ENCODE measurements around the gene PPFIBP2. TPM values are rescaled to one million over a fixed set of nuclear protein-coding genes. Genes with fewer than 3 reads are reported as not detected.

Gene PPFIBP2
- total RNA-seq, 1 donor from 2014 or later = 5.8 TPM

DNA sequence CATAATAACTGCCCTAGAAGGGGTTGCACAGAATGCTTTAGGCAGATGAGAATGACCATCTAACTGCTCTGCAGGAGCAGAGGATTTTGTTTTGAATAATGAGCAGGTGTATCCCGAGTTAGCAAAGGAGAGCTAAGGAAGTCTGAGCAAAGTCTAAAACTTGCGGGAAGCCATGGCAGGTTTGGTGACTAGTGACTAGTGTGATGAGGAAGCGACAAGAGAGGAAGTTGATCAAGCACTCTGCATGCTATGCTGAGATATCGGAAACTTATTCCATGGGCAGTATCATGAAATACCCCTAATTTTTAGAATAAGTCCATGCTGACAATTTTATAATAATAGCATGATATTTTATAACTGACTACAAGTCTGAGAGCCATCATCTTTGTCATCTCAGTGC, 15.6 kb upstream of the PPFIBP2 start:
- intact Hi-C loops (cut with micrococcal nuclease) = no loop called here

DNA sequence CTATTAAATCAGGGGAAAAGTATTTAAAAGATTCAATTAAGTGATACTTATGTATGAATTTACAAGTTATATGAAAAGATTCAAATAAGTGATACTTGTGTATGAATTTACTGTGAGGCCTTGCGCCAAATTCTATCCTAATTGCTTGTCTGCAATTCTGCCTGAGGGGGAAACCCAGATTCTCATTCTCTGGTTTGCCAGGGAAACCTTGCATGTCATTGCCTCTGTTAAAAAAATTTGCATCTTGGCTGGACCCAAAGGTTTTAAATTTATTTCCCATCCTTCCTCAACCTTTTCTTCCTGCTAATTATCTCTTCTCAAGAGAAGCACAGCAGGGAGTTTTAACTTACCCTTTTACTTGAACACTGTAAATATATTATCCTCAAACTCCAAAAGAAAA, 14.7 kb upstream of the PPFIBP2 start:
- intact Hi-C loops (cut with micrococcal nuclease) = no loop called here

DNA sequence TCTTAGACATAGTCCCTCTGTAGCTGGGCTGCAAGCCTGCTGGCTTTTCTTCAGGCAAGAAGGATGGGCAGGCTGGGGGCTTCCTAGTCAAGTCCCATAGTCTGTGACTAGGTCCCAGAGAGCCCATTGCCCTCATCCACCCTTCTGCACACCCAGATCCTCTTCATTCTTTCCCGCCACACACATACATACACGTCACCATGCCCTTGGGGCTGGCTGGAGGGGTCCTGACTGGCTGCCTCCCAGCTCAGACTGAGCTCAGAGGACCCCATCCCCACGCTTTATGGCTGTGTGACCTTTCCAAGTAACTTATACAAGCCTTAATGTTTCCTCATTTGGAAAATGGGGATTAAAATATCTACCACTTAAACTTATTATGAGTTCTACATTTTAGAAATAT, 13.5 kb upstream of the PPFIBP2 start:
- intact Hi-C loops (cut with micrococcal nuclease) = no loop called here

DNA sequence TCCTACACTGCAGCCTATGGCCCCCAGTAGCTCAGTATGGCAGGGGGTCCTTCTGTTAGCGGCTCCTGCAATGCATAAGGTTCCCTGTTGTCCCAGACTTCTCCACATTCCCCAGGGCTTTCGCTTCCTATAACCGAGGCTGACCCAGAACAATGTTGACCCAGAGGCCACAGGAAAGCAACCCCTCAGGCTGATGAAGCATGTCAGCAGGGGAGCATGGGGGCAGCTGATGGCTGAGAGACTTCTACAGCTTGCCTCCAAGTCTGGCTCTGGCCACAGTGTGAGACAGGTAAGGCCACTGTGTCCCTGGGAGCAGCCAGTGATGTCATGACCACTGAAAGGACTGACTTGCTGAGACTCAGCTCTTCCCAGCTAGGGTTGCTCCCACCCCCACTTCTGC, 12.5 kb upstream of the PPFIBP2 start:
- intact Hi-C loops (cut with micrococcal nuclease) = no loop called here

DNA sequence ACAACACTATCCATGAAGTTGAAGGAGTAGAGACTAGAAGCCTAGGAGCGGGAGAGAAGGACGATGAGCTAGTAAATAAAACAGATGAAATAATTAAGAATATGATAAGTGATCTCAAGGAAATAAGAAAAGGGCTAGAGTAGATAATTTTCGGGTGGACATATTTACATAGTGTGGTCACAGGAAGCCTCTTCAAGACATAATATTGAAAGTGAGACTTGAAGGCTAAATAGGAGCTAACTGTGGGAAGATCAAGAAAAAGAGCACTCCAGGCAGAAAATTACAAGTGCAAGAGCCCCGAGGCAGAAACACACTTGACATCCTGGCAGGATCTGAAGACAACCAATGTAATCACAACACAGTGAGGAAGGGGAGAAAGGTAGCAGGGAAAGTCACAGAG, 11.9 kb upstream of the PPFIBP2 start:
- intact Hi-C loops (cut with micrococcal nuclease) = no loop called here

DNA sequence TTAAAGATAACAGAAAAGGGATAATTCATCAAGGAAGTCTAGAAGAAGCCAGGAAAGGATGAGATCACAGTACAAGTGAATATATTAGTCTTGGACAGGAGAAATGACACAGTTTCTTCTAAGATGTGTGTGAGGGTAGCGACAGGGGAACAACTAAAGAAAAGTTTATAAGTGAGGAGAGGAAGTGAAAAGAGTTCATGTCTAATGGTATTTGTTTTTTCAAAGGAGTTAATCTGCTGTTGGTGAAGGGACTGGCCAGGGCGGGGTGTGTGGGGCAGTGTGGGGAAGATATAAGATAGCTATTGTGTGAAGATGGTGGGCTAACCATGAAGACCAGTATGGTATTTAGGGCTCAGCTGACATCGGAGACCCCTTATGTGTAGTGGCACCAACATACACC, 7.6 kb upstream of the PPFIBP2 start:
- intact Hi-C loops (cut with micrococcal nuclease) = no loop called here

DNA sequence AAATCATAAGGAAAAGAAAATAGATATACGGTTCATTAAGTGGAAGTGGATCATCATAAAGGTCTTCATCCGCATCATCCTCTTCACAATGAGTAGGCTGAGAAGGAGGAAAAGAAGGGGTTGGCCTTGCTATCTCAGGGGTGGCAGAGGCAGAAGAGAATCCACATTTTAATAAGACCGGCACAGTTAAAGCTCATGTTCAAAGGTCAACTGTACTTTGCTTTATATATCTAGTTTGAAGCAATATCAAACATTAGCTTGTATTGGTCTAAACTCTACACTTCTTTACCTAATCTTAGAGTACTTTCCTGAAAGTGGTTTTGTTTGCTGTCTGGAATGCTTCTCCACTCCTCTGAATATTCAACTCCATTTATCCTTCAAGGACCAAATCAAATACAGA, 5.7 kb upstream of the PPFIBP2 start:
- intact Hi-C loops (cut with micrococcal nuclease) = no loop called here

DNA sequence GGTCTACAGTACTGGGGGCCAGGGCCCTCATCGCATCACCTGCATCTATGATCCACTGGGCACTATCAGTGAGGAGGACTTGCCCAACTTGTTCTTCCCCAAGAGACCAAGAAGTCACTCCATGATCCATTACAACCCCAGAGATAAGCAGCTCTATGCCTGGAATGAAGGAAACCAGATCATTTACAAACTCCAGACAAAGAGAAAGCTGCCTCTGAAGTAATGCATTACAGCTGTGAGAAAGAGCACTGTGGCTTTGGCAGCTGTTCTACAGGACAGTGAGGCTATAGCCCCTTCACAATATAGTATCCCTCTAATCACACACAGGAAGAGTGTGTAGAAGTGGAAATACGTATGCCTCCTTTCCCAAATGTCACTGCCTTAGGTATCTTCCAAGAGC, 3.8 kb upstream of the PPFIBP2 start:
- intact Hi-C loops (cut with micrococcal nuclease) = loop anchor here (5.0 to 10.0 kb wide), 4 partner anchors 763 to 1172 kb away; partner anchors contain the start of genes MRPL17, RPL27A, TRIM3 and TRIM66

DNA sequence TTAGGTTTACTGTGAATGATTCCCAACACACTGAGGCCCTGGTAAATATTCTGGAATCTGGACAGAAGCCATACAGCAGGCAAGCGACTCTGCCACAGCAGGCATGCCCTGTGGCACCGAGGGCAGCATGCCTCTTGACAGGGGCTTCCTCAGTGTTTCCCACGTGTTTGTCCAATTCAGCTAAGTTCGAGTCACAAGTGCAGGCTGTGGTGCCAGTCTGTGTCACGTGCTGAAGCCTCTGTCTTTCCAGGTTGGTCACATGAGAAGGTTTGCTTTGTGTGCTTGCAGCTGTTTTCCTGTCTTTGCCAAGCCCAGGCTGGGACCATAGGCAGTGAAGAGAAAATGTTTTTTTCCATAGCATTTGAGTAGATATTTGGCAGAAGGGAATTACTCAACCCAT, 2.4 kb upstream of the PPFIBP2 start:
- intact Hi-C loops (cut with micrococcal nuclease) = loop anchor here (5.0 to 10.0 kb wide), 4 partner anchors 764 to 1171 kb away; partner anchors contain the start of genes MRPL17, RPL27A, TRIM3 and TRIM66

DNA sequence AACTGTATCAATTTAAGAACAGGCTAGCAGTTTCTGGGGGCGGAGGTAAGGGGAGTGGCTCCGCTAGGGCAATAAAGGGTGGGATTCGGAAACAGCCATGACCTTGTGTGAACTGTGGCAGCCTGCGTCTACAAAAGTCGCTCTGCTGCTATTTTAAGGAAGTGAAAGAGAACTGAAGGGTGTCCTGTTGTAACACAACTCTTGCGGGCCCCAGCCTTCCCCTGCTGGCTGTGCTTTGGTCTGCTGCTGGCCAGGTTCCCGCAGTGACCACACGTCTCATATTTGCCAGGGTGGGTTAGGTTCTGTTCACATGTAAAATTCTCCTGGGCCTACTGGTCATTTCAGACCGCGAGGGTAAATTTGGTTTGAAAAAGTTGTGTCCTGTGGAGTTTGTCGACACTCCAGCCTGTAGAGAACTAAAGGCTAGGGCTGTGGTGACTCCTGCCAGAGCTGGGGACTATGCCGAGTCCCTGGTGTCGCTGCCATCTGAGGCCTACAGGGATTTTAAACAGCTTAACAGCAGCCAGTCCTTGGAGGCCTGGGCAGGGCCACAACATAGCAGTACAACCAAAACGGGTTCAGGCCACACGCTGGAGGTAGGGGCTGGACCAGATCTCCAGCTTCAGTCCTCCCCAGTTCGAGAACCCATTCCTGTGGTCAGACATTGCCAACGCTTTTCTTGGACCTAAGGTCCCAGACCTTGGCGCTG, 1.1 kb upstream of the PPFIBP2 start:
- intact Hi-C loops (cut with micrococcal nuclease) = loop anchor here (1.0 to 10.0 kb wide), 13 partner anchors 37 to 1170 kb away; partner anchors contain the start of genes EIF3F, MRPL17, RPL27A and TPP1

DNA sequence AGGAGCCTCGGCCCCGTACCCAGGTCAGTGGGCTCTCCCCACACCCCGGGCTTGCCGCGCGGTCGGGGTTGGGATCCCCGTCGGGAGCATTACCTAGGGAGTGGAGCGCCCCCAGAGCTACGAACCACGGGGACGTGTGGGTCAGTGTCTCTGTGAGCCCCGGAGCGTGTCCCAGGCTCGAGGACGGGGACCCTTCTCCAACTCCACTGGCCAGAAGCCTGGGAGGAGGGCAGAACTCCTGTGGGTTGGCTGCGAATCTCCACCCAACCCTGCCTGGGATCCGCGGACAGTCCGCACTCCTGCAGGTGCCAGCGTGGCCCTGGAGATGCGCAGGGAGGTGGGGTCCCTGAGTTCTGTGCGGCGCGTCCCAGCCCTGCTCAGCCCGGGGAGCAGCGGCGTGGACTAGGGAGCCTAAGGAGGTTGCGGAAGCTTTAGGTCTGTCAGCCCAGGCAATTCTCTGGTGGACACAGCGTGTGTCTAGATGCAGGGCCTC, 346 bp downstream of the PPFIBP2 start:
- intact Hi-C loops (cut with micrococcal nuclease) = loop anchor here (2.0 to 10.0 kb wide), 5 partner anchors 767 to 1279 kb away; partner anchors contain the start of genes FHIP1B, MRPL17, RPL27A and TRIM3

DNA sequence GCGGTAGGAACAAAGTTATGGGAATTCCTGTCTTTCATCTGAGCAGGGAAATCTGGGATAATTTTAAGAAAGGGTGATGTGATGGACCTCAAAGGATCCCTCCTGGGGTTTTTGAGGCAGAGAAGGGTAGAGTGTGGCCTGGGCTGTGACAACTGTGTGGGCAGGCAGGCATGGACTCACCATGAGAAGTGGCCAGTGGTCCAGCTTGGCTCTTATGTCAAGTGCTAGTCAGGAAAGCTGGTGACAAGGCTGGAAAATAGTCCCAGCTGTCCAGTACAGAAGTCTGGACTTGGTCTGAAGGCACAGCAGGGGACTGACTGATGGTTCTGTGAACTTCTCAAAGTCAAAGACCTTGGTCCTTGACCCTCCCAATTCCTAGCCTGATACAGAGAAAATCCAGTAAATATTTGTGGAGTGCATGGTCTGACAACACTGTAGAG, 1.7 kb downstream of the PPFIBP2 start:
- intact Hi-C loops (cut with micrococcal nuclease) = loop anchor here (2.0 to 10.0 kb wide), 3 partner anchors 831 to 1281 kb away; partner anchors contain the start of genes FHIP1B, MRPL17 and TRIM3

DNA sequence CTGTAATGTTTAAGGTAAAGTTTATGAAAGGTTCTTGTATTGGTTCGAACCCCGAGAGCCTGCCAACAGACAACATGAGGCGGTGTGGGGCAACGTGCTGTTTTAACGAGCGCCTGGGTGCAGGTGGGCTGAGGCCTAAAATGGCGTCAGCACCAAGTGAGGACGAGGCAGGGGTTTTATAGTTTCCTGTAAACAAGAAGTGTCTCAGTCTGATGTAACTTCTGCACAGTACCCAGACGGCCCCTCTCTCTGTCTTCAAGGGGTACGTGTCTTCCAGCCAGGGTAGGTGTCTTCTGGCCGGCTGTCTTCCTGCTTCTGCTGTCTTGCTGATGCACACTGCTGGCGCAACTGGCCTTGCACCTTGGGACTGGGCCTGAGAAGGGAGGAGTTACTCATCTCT, 2.7 kb downstream of the PPFIBP2 start:
- intact Hi-C loops (cut with micrococcal nuclease) = loop anchor here (10.0 kb wide), 2 partner anchors 832 to 1042 kb away; partner anchors contain the start of genes MRPL17 and TRIM3

DNA sequence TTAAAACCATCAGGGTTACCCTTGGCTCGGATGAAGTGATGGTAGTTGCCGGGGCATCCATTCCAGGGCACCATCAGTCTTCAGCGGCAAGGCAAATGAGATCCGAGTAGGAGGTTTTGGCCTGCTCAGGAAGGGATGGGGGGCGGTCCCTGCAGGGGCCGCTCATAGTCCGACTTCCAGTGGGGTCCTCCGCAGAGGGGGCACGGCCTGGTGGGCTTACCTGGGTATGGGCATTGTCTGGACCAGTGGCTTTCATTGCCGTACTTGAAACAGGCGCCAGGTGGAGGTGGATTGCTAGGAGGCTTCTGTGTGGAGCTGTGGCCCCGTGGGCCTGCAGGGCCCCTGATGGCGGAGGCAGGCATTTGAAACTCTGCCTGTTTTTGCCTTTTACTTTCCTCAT, 3.9 kb downstream of the PPFIBP2 start:
- intact Hi-C loops (cut with micrococcal nuclease) = loop anchor here (10.0 kb wide), 2 partner anchors 833 to 1043 kb away; partner anchors contain the start of genes MRPL17 and TRIM3

DNA sequence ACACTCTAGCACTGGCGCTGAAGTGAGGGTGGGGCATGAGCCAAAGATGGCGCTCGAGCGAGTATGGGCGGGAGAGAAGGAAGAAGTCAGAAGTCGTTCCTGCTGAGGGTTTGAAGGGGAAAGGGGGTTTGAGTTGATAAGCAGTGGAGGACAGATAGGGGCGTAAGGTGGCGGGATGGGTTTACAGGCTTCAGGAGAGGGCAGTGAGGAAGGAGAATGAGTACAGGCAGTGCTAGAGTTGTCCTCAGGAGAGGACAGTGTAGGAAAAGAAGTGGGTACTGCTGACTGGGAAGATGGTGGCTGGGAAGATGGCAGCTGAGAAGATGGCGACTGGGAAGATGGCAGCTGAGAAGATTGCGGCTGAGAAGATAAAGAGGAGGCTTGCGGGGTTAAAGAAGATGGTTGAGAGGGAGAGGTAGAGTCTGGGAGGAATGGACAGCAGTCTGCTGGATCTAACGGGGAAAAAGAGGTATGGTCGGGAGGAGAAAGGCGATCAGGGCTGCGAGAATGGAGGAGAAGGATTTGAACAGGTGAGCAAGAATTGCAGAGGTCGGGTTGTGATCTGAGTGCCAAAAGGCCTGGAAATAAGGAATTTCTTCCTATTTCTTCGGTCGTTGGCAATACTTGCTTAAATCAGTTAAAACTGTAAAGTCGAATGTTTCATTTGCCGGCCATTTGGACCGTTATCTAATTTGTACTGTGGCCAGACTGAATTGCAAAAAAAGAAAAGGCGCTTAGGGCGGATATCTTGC, 5.2 kb downstream of the PPFIBP2 start:
- intact Hi-C loops (cut with micrococcal nuclease) = loop anchor here (10.0 kb wide), 2 partner anchors 834 to 1044 kb away; partner anchors contain the start of genes MRPL17 and TRIM3

DNA sequence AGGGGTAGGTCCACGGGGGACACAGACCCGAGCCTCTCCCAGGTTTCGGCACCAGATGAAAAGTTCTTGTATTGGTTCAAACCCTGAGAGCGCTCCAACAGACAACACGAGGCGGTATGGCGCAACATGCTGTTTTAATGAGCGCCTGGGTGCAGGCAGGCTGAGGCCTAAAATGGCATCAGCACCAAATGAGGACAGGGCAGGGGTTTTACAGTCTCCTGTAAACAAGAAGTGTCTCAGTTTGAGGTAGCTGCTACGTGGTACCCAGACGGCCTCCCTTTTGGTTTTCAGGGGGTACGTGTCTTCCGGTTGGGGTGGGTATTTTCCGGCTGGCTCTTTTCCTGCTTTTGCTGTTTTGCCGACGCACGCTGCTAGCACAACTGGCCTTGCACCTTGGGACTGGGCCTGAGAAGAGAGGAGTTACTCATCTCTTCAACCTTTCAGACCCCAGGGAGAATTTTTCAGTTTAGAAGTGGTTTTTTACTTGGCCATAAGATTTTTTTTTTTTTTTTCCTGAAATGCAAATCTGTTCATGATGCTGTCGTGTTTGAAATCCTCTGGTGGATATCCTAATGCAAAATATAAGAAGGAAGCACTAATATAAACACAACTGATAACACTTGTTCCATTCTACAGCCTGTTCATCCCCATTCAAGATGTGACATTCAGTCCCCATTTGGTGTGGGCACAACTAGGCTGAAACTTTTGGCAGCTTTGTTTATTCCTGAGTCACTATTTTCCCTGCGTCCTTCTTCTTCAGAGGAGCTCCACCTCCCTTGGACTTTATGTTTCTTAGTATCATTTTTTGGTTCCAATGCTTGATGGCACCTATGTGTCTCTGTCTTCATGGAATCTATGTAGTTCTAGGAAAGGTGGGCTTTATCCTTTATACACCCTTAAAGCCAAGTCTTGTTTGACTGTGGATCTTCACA, 6.5 kb downstream of the PPFIBP2 start:
- intact Hi-C loops (cut with micrococcal nuclease) = no loop called here

DNA sequence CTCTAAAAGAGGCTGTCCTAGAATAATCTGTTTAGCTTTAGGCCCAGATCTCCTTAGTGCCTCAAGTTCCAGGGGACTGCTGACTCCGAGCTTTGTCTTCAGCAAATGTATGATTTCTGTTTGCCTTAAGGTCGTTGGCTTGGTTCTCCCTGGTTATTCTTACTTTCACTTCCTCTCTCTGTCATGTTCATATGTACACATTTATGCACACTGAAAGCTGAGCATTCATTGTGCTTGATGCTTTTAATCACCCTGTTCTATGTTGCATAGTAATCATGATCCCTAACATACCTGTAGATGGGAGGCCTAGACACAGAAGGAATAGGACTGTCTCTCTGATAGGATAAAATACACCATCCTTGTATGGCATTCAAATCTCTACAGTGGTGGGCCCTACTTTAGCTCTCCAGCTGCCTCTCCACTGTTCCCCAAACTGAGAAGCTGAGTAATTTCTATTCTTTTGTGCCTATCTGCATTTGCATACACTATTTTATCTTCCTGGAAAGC, 7.2 kb downstream of the PPFIBP2 start:
- intact Hi-C loops (cut with micrococcal nuclease) = no loop called here

DNA sequence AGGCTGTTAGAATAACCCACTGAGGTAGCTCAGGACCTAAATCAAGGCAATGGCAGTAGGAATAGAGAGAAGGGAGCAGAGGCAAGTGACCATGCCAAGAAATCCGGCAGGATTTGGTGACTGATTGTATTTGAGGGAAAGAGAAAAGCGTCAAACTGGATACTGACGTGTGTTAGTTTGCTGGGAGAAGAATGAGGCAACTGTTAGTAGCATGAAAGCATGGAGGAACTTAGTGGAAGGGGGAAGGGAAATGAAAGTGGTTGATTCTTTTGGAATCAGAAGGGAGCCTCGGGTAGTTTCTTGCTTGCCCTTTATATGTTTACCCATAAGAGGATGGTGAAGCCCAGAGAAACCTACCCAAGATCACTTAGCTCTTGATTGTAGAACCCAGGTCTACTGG, 8.3 kb downstream of the PPFIBP2 start:
- intact Hi-C loops (cut with micrococcal nuclease) = no loop called here

DNA sequence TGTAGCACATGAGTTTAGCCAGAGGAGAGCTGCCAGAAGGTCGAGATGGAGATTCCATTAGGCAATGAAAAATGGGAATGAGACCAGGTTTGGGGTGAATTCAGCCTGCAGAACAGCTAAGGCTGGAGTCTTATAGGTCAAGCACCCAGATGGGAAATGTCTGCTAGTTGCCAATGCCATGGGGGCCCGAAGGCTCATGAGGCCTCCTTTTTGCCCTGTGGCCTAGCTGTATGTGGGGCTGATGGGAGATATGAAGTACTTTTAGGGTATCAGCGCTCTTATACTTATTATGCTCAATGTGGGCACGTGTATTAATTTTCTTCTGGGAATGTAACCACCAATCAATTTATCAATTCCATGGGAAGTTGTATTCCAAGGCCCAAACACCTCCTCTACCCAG, 8.7 kb downstream of the PPFIBP2 start:
- intact Hi-C loops (cut with micrococcal nuclease) = no loop called here

DNA sequence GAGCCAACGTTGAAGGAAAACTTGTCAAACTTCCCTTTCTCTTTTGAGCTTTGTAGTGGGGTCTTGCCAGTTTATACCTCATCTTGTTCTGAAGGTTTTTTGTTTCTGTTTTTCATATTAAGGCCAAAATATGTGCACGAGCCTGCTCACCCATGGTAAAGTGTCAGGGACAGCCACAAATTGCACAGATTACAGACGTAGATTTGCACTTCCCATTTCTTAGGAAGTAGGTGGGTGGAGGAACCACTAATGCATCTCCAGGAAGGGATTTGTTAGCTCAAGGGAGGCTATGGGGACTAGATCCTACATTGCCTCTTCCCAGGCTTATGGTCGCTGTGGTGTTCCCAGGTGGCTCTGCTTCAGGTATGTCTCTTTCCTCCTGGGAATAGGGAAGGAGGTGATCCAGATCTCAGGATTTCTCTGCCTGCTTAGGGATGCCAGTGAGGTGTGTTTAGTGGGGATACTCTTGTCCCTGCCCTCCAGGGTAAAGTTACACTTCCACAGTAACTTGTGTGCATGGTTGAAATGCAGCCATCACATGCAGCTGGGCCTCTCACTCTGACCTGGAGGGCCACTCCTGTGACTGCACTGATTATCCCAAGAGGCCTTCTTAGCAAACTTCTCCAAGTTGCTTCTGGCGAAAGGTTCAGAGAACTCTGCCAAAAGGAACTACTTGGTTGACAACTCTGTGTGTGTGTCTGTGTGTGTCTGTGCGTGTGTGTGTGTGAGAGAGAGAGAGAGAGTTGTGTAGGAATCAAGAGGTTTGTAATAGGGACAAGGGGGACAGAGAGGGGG, 9.8 kb downstream of the PPFIBP2 start:
- intact Hi-C loops (cut with micrococcal nuclease) = no loop called here
